Keratinocyte (primary cell): ENCODE results near the gene NAT10. TPM values are rescaled to one million over a fixed set of nuclear protein-coding genes. Genes with fewer than 3 reads are reported as not detected.

Source experiments
- DNase-seq: peaks from one replicate; pipeline ENCODE4 v3.0.0-alpha.2; 2011; ENCODE audit warnings: low read depth, missing footprints, low spot score
- FAIRE-seq: peaks from 2 replicates; lab custom pipeline; 2011; peaks lifted over from hg19 to GRCh38; lab: Jason Lieb, UNC
- H2AFZ ChIP-seq: 2 replicates; pipeline ENCODE4 v1.6.0; 2012; ENCODE audit warnings: low read length, control low read depth, inconsistent platforms; ENCODE audit not compliant: control insufficient read depth
- H3K27ac ChIP-seq: 2 replicates; pipeline ENCODE4 v1.5.1; 2011; ENCODE audit warnings: low read length; ENCODE audit not compliant: control insufficient read depth, insufficient read depth
- H3K27me3 ChIP-seq: 3 replicates; pipeline ENCODE4 v1.6.0; 2011; ENCODE audit warnings: low read length; ENCODE audit not compliant: control insufficient read depth, insufficient read depth; ENCODE audit errors: extremely low read depth
- H3K36me3 ChIP-seq, 2 experiments: 2 replicates in 1 of 2; 3 replicates in 1 of 2; pipeline ENCODE4 v1.5.1; 2011; ENCODE audit warnings: low read length in 2 of 2, mild to moderate bottlenecking in 1 of 2; ENCODE audit not compliant: control insufficient read depth in 2 of 2, insufficient read depth in 2 of 2; ENCODE audit errors: extremely low read depth in 1 of 2
- H3K4me1 ChIP-seq: 3 replicates; pipeline ENCODE4 v1.5.1; 2011; ENCODE audit warnings: low read length; ENCODE audit not compliant: control insufficient read depth, insufficient read depth; ENCODE audit errors: extremely low read depth
- H3K4me2 ChIP-seq: 3 replicates; pipeline ENCODE4 v1.6.0; 2011; ENCODE audit warnings: low read depth, low read length; ENCODE audit not compliant: control insufficient read depth, insufficient read depth; ENCODE audit errors: extremely low read depth
- H3K4me3 ChIP-seq, 3 experiments: fragments of 200-600 bp in 1 of 3; sonication (generic) in 1 of 3; 2 replicates in 2 of 3; 3 replicates in 1 of 3; pipeline ENCODE4 v1.5.1; 2011 to 2016; ENCODE audit warnings: low read length in 3 of 3, mild to moderate bottlenecking in 3 of 3, control low read depth in 2 of 3, inconsistent platforms in 1 of 3, low read depth in 1 of 3, mixed read lengths in 1 of 3, mixed run types in 1 of 3, moderate library complexity in 1 of 3; ENCODE audit not compliant: control insufficient read depth in 2 of 3, insufficient read depth in 2 of 3; ENCODE audit errors: extremely low read depth in 1 of 3
- H3K79me2 ChIP-seq: 2 replicates; pipeline ENCODE4 v1.6.0; 2012; ENCODE audit warnings: low read length; ENCODE audit not compliant: control insufficient read depth, insufficient read depth
- H3K9ac ChIP-seq: 3 replicates; pipeline ENCODE4 v1.6.0; 2011; ENCODE audit warnings: low read length; ENCODE audit not compliant: control insufficient read depth, insufficient read depth; ENCODE audit errors: extremely low read depth
- H3K9me1 ChIP-seq: 3 replicates; pipeline ENCODE4 v1.6.0; 2011; ENCODE audit warnings: low read length; ENCODE audit not compliant: control insufficient read depth, insufficient read depth; ENCODE audit errors: extremely low read depth
- H3K9me3 ChIP-seq: 2 replicates; pipeline ENCODE4 v1.5.1; 2012; ENCODE audit warnings: low read depth, low read length; ENCODE audit not compliant: control insufficient read depth
- H4K20me1 ChIP-seq: 3 replicates; pipeline ENCODE4 v1.6.0; 2011; ENCODE audit warnings: low read length; ENCODE audit not compliant: control insufficient read depth, insufficient read depth; ENCODE audit errors: extremely low read depth
- EZH2 ChIP-seq: IDR thresholded peaks from one replicate; pipeline ENCODE4 v1.6.1; 2012; ENCODE audit warnings: inconsistent platforms, mild to moderate bottlenecking, low read length, moderate library complexity
- dilution Hi-C: fragments of 300-500 bp; cut with MboI; formaldehyde crosslinking; loops from one replicate; pipeline ENCODE4 v1.7.0; 2020; ENCODE audit warnings: low sequenced_read_pairs; ENCODE audit not compliant: extremely low pct_ligation_motif_present
- polyA plus RNA-seq, 5 experiments: library from polyadenylated mRNA; depleted of rRNA in 3 of 5; stranded (reverse) in 3 of 5; stranded (forward) in 1 of 5; unstranded in 1 of 5; fragments of >200 nt; gene quantifications; 1 replicate in 1 of 5; 2 replicates in 3 of 5; 3 replicates in 1 of 5; pipeline versions ENCODE4 v1.2.1 to v1.2.3, GENCODE V29; 2011 to 2012; ENCODE audit warnings: missing spikeins in 2 of 5, low read depth in 1 of 5, low replicate concordance in 1 of 5
- TF ChIP-seq, protein P1 (sequence below), 3 experiments: IDR thresholded peaks in 1 of 3; conservative IDR thresholded peaks in 1 of 3; optimal IDR thresholded peaks in 1 of 3; 2 replicates in 2 of 3; 3 replicates in 1 of 3; pipeline versions ENCODE3 to v1.5.1; 2011; ENCODE audit warnings: low read length in 3 of 3, mild to moderate bottlenecking in 3 of 3, moderate library complexity in 2 of 3, control low read depth in 1 of 3, inconsistent platforms in 1 of 3; ENCODE audit not compliant: insufficient read depth in 2 of 3; ENCODE audit errors: extremely low read depth in 1 of 3

NAT10 gene
- polyA plus RNA-seq, 1 donor (not counting 4 experiments of a cell fraction or from before 2014, with no cell fraction given) = 44.0 TPM

DNA sequence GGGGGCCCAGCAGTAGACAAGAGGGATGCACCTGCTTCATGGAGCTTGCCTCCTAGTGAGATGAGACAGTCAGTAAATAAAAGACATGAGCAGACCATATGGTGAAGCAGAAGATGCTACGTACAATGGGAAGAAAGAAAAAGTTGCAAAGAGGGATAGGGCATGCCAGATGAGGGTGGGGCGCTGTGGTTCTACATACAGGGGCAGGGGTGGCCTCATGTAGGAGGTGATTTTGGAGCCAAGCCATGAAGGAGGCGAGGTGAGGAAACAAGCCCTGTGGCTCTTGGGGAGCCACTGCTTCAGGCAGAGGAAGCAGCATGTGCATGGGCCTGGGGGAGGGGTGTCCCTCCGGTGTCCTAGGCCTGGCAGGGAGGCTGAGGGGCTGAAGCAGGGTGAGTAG is 15.2 kb downstream of the NAT10 start:
- no peak overlapping the region for H3K4me3 ChIP-seq
- FAIRE-seq (no peak), DNase-seq (no peak)
- no peaks in the 10 kb centered on the region for H3K27me3 ChIP-seq
- H3K9me1 ChIP-seq = no peaks in the 10 kb centered on the region
- dilution Hi-C loops = no loop called here
- no peaks in the 10 kb centered on the region for H3K9me3 ChIP-seq
- no peaks in the 10 kb centered on the region for H3K4me1 ChIP-seq
- H3K27ac ChIP-seq = no peak overlapping the region
- TF ChIP-seq, protein P1, sequence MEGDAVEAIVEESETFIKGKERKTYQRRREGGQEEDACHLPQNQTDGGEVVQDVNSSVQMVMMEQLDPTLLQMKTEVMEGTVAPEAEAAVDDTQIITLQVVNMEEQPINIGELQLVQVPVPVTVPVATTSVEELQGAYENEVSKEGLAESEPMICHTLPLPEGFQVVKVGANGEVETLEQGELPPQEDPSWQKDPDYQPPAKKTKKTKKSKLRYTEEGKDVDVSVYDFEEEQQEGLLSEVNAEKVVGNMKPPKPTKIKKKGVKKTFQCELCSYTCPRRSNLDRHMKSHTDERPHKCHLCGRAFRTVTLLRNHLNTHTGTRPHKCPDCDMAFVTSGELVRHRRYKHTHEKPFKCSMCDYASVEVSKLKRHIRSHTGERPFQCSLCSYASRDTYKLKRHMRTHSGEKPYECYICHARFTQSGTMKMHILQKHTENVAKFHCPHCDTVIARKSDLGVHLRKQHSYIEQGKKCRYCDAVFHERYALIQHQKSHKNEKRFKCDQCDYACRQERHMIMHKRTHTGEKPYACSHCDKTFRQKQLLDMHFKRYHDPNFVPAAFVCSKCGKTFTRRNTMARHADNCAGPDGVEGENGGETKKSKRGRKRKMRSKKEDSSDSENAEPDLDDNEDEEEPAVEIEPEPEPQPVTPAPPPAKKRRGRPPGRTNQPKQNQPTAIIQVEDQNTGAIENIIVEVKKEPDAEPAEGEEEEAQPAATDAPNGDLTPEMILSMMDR (optimal IDR thresholded peaks at IDR 0.05 in 1 of 3, IDR thresholded peaks at IDR 0.05 in 1 of 3, conservative IDR thresholded peaks at IDR 0.05 in 1 of 3; ENCODE audit: extremely low read depth in 1 of 3, insufficient read depth in 2 of 3, low read length in 3 of 3) = no peak
- TF ChIP-seq EZH2 = no peak
- H3K9ac ChIP-seq = no peak overlapping the region
- H3K36me3 ChIP-seq = peaks cover 31 to 41% of the 10 kb centered on the region in 2 experiments
- no peak overlapping the region for H2AFZ ChIP-seq
- no peaks in the 10 kb centered on the region for H3K79me2 ChIP-seq
- no peak overlapping the region for H3K4me2 ChIP-seq
- no peaks in the 10 kb centered on the region for H4K20me1 ChIP-seq

GRCh38 chr11:34124885-34125668 is 19.6 kb downstream of the NAT10 start:
- Histone ChIP-seq H3K27ac (no peak overlapping the region), H3K36me3 (peaks cover 27 to 30% of the 10 kb centered on the region in 2 experiments)
- dilution Hi-C loops = no loop called here

More at GRCh38 chr11:34124885-34125668, 19.6 kb downstream of the NAT10 start:
- H3K9ac ChIP-seq = no peak overlapping the region
- no peak overlapping the region for H3K4me3 ChIP-seq
- FAIRE-seq (no peak), DNase-seq (no peak)
- no peak overlapping the region for H3K4me2 ChIP-seq
- H4K20me1 ChIP-seq = no peaks in the 10 kb centered on the region
- H2AFZ ChIP-seq = no peak overlapping the region
- no peaks in the 10 kb centered on the region for H3K9me3 ChIP-seq
- H3K27me3 ChIP-seq = no peaks in the 10 kb centered on the region
- no peak for TF ChIP-seq EZH2
- TF ChIP-seq, protein P1 (optimal IDR thresholded peaks at IDR 0.05 in 1 of 3, IDR thresholded peaks at IDR 0.05 in 1 of 3, conservative IDR thresholded peaks at IDR 0.05 in 1 of 3; ENCODE audit: extremely low read depth in 1 of 3, insufficient read depth in 2 of 3, low read length in 3 of 3) = no peak
- no peaks in the 10 kb centered on the region for H3K79me2 ChIP-seq
- H3K4me1 ChIP-seq = no peaks in the 10 kb centered on the region
- no peaks in the 10 kb centered on the region for H3K9me1 ChIP-seq
